GM19193 (cell line): ENCODE results near the gene ANKRD28.

Experiments
- POLR2A ChIP-seq: IDR thresholded peaks from 4 replicates; pipeline ENCODE4 v1.6.1; 2011; ENCODE audit not compliant: insufficient read depth, insufficient read length; ENCODE audit errors: extremely low read depth

ANKRD28 gene

GRCh38 chr3:15708882-15709677, 88.7 kb downstream of the ANKRD28 start:
- TF ChIP-seq POLR2A = no peak

GRCh38 chr3:15707779-15708178, 90.0 kb downstream of the ANKRD28 start:
- TF ChIP-seq POLR2A = no peak

- TF ChIP-seq POLR2A = no peak
These were observed 94.4 kb downstream of the ANKRD28 start for GRCh38 chr3:15703346-15703745.

- no peak for TF ChIP-seq POLR2A
These were observed 103.2 kb downstream of the ANKRD28 start for GRCh38 chr3:15694628-15695027.

- TF ChIP-seq POLR2A = no peak
These were observed 104.4 kb downstream of the ANKRD28 start for GRCh38 chr3:15693355-15693754.

- no peak for TF ChIP-seq POLR2A
These were observed 107.0 kb downstream of the ANKRD28 start for GRCh38 chr3:15690748-15691147.

- no peak for TF ChIP-seq POLR2A
These were observed 107.5 kb downstream of the ANKRD28 start for GRCh38 chr3:15690230-15690629.

GRCh38 chr3:15685927-15686326, 111.9 kb downstream of the ANKRD28 start:
- TF ChIP-seq POLR2A = no peak

GRCh38 chr3:15683253-15683652, 114.5 kb downstream of the ANKRD28 start:
- no peak for TF ChIP-seq POLR2A

GRCh38 chr3:15682561-15683185, 115.1 kb downstream of the ANKRD28 start:
- no peak for TF ChIP-seq POLR2A

- no peak for TF ChIP-seq POLR2A
These were observed 116.1 kb downstream of the ANKRD28 start for GRCh38 chr3:15681668-15682067.

GRCh38 chr3:15679306-15679705, 118.5 kb downstream of the ANKRD28 start:
- TF ChIP-seq POLR2A = no peak

GRCh38 chr3:15676259-15676658, 121.5 kb downstream of the ANKRD28 start:
- no peak for TF ChIP-seq POLR2A

GRCh38 chr3:15673536-15673935, 124.2 kb downstream of the ANKRD28 start:
- no peak for TF ChIP-seq POLR2A

- no peak for TF ChIP-seq POLR2A
These were observed 130.3 kb downstream of the ANKRD28 start for GRCh38 chr3:15667484-15667883.

- TF ChIP-seq POLR2A = no peak
These were observed 131.5 kb downstream of the ANKRD28 start for GRCh38 chr3:15666277-15666676.

GRCh38 chr3:15665510-15666150, 132.1 kb downstream of the ANKRD28 start:
- no peak for TF ChIP-seq POLR2A

- TF ChIP-seq POLR2A = no peak
These were observed 133.6 kb downstream of the ANKRD28 start for GRCh38 chr3:15664144-15664543.
